GM19397 (cell line): Measurements from ENCODE around the gene CEP128.

Source experiments
- ATAC-seq: cut with Tn5 transposase; IDR thresholded peaks from one replicate; pipeline ENCODE4 v1.9.1; 2021; ENCODE audit warnings: mild to moderate bottlenecking, moderate library complexity; ENCODE audit not compliant: unreplicated experiment

The CEP128 gene

DNA sequence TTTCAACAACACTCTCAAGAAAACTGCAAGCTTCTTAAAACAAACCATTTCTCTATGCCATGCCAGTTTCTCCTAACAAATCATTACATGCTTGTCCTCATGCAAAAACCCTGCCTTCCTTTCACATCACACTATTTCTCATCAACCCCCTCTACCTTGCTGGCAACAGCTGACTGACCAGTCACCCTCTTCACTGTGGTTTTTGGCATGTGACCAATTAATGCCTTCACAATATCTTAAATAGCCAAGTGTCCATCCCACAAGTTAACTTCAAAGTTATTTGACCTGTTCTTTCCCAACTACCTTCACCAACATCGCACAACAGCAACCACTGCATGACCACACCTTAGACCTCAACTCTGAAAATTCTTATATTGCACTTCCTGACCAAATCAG, 159.6 kb downstream of the CEP128 start:
- no peak for ATAC-seq

DNA sequence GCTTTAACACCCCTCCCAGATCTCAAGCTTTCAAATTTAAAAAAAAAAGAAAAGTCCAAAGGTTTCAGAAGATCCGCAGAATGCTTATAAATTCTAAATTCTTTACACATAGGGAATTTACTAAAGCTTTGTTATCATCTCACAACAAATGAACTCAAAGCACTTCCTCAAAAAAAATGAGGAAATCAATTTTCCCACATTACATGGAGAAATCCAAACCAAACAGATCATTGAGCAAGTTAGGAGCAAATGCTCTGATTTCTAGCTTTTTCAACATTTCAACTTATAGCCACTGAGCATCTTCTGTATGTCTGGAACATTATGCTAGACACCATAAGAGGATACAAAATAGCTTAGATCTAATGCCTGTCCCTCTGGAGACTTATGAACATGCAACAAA, 161.0 kb downstream of the CEP128 start:
- no peak for ATAC-seq

DNA sequence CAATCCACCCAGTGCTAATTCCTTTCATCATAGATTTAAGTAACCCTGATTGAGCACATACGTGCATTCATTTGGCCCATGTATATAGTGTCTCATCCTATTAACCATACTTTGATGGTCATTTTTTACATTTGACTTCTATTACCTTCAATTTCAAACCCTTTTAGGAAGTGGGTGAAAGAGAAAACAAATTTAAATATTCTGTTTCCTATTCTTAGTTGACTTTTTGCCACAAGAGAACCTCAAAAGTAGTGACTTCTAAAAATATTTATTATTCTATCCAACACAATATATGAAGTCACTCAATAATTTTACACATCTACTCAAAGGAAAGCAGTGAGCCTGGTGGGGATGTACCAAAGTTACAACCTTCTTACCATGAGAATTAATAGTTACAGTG, 164.9 kb downstream of the CEP128 start:
- ATAC-seq, result no peak

DNA sequence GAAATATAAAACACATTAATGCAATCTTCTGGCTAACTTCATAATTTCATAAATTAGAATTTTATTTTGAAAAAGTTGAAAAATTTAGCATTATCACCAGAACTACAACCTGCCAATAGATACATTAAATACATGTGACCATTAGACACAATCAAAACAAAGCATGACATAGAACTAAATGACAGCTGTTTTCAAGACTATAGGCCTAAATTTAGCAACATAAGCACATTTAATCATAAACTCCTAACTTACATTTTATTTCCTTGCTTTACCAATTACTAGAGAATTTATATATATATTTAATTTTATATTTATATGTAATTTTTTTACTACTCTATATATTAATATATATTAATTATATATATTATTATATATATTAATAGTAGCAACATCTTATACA, 165.4 kb downstream of the CEP128 start:
- ATAC-seq, result no peak

GRCh38 chr14:80772504-80772903, 169.0 kb downstream of the CEP128 start:
- ATAC-seq, result no peak

DNA sequence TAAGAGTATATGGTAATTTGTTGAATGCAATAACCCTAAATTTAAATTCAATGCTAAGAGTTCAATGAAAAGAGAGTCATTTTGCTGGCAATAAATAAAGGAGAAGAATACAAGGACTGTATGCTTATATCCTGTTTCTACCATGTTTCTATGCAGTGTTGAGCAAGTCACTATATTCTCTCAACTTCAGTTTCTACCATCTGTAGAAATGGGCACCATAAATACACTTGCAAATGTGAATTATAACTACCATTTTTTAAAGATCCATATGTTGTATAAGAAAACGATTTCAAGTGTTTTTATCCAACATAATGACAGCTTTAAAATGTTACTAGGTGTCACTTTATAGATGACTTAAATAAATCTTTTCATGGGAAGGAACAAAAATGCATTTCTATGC, 170.3 kb downstream of the CEP128 start:
- ATAC-seq, result no peak

DNA sequence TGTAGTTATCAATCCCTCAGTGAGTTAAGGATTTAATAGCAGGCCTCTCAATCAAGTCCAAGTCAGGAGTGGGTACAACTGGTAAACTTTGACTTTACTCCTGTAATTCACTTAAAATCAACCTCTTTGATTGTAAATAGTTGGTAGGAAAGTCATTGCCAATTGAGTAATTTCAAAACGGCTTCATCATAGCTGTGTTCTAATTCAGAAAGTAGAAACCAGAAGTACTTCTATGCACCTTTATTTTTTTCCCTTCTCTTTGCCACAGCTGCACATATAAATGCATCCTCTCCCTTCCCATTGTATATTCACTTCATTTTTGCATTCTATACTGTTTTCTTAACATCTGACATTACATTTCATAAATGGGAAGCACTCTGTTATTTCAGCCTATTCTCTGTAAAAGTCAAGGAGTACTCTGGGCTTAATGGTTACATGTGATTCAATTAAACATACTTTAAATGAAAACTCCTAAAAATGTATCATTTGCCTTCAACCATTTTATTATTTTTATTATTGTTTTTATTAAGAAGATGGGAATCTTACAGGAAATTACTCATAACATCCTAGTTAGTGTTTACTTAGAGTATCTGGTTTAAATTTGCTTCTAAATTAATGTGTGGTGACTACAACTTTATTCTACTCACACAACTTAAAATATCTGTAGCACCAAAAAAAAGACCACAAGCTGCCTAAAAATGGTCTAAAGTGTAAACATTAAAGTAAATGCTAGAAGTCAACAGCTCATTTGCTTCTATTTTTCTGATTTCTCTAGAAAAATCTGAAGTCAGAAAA, 171.2 kb downstream of the CEP128 start:
- no peak for ATAC-seq

DNA sequence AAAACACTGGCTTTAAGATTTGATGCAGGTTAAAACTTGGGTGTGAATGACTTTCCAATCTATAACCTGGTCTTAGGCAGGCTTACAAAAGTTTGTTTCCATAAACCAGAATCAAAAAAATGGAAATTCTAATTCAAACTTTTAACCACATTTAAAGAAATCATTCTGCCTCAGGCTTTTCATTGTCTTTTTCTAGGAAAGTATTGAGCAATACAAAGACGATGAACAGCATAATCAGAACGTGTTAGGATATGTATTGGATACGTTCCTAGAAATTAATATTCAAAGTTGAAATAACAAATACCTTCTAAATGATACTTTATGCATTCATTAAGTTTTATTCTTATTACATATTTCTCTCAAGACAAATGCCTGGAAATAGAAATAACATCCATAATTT, 172.9 kb downstream of the CEP128 start:
- ATAC-seq, result no peak

GRCh38 chr14:80764921-80765507, 176.5 kb downstream of the CEP128 start:
- ATAC-seq, result no peak

DNA sequence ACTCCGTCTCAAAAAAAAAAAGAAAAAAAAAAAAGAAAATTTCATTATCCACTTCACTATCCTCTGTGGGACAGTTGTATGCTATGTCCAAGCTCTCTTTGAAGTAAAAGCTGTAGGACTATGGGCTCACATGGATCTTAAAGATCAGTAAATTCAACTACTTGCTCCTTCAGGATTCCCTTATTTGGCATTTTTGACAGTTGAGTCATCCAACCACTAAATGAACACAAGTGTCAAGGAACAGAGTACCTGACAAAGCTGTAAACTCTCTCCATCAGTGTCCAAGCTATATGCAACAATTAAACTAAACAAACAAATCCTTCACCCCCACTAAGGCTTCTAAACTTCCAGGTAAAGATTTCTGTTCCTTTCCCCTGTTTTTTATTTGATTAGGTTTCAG, 177.0 kb downstream of the CEP128 start:
- ATAC-seq, result no peak

GRCh38 chr14:80762641-80763228, 178.8 kb downstream of the CEP128 start:
- ATAC-seq, result no peak

DNA sequence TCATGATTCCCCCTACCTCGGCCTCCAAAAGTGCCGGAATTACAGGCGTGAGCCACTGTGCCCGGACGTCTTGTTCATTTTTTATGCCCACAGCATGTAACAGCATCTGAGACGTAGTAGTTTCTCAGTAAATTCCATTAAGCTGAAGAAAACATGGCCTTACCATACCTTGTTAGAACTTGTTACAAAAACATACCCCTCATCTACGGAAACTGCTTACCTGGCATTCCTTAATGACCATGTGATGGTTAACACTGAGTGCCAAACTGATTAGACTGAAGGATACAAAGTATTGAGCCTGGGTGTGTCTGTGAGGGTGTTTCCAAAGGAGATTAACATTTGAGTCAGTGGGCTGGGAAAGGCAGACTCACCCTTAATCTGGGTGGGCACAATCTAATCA, 186.8 kb downstream of the CEP128 start:
- ATAC-seq, result no peak

GRCh38 chr14:80751285-80751684, 190.3 kb downstream of the CEP128 start:
- no peak for ATAC-seq

DNA sequence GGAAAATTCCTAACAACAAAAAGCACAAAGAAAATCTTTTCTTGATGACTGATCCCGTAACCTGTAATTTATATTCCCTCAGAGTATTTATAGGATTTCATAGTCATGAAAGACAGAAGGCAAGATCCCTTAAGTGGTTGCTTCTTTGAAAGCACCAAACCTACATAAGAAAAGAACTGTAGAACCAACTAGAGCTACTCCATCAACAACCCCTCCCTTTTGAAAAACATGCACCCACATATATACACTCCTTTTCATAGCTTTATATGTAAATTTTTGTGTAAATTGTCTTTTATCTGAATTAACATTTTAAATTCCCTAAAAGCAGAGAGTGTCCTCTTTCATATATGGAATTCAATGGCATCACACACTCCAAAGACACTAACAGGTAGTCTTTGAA, 215.3 kb downstream of the CEP128 start:
- no peak for ATAC-seq

DNA sequence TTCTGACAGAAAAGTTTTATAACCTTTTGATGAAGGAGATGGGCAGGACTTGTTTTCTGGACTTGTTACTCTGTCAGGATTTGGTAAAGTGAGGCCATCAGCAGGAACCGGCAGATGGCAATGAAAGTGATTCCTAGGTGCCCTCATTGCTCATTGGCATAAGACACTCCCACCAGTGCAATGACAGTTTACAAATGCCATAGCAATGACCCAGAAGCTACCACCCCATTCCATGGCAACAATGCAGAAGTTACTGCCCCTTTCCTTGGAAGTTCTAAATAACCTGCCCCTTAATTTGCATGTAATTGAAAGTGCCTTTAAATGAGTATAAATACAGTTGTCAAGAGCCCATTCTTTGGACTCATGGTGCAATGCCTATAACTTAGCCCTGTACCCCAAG, 222.6 kb downstream of the CEP128 start:
- ATAC-seq, result no peak

GRCh38 chr14:80714474-80714873, 227.1 kb downstream of the CEP128 start:
- no peak for ATAC-seq

- no peak for ATAC-seq
Observed at GRCh38 chr14:80713076-80713850, 228.3 kb downstream of the CEP128 start.

GRCh38 chr14:80705241-80705980, 236.1 kb downstream of the CEP128 start:
- no peak for ATAC-seq

GRCh38 chr14:80700601-80701000, 240.9 kb downstream of the CEP128 start:
- ATAC-seq, result no peak

- no peak for ATAC-seq
Observed at GRCh38 chr14:80699861-80700260, 241.7 kb downstream of the CEP128 start.

- no peak for ATAC-seq
Observed at GRCh38 chr14:80698974-80699373, 242.6 kb downstream of the CEP128 start.
